ENCODE data around the gene C2CD4D.

DNA sequence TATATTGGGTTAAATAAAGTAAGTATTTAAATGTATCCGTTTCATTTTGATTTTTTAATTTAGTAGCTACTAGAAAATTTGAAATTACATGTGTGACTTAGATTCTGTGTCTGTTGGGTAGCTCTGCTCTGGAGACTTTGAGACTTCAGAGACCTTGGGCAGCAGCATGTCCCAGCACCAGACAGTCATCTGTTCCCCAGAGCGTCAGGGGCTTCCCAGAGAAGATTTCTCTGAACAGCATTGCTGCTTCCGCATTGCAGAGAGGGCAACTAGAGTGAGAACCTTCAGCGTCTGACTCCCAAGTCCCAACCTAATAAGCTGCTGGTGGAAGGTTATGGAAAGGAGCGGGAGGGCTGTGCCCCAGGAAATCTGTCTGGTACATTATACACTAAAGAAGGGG, 41.0 kb downstream of the C2CD4D start:
- TF ChIP-seq EZH2phosphoT487 (IDR thresholded peaks at IDR 0.05), result no peak
- TF ChIP-seq, protein P1, sequence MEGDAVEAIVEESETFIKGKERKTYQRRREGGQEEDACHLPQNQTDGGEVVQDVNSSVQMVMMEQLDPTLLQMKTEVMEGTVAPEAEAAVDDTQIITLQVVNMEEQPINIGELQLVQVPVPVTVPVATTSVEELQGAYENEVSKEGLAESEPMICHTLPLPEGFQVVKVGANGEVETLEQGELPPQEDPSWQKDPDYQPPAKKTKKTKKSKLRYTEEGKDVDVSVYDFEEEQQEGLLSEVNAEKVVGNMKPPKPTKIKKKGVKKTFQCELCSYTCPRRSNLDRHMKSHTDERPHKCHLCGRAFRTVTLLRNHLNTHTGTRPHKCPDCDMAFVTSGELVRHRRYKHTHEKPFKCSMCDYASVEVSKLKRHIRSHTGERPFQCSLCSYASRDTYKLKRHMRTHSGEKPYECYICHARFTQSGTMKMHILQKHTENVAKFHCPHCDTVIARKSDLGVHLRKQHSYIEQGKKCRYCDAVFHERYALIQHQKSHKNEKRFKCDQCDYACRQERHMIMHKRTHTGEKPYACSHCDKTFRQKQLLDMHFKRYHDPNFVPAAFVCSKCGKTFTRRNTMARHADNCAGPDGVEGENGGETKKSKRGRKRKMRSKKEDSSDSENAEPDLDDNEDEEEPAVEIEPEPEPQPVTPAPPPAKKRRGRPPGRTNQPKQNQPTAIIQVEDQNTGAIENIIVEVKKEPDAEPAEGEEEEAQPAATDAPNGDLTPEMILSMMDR (IDR thresholded peaks at IDR 0.05), result no peak
